Stimulated activated memory B cell treated with anti-CD40 and anti-IgM and Interleukin-4, amounts not matched to agents 10 μg/mL and 1 μg/mL and 100 μg/mL, for 72 hours (primary cell): ENCODE results near the gene MCTP2.

ENCODE experiments used
- ATAC-seq: fragments of 150-1000 bp; cut with Tn5 transposase; 2 replicates; pipeline ENCODE4 v1.10.0; 2021
- H3K27ac Mint-ChIP-seq: one replicate; pipeline ENCODE4 v1.8.0; 2022; ENCODE audit warnings: mild to moderate bottlenecking, mixed read lengths
- H3K27me3 Mint-ChIP-seq: one replicate; pipeline ENCODE4 v1.8.0; 2022; ENCODE audit warnings: mixed read lengths
- H3K36me3 Mint-ChIP-seq: one replicate; pipeline ENCODE4 v1.8.0; 2022; ENCODE audit warnings: mixed read lengths
- H3K4me1 Mint-ChIP-seq: one replicate; pipeline ENCODE4 v1.8.0; 2022; ENCODE audit warnings: mixed read lengths
- H3K4me3 Mint-ChIP-seq: one replicate; pipeline ENCODE4 v1.8.0; 2022; ENCODE audit warnings: mild to moderate bottlenecking, moderate library complexity, mixed read lengths
- H3K9me3 Mint-ChIP-seq: one replicate; pipeline ENCODE4 v1.8.0; 2022; ENCODE audit warnings: mixed read lengths

Gene MCTP2

GRCh38 chr15:94265982-94266381 lies 34.6 kb downstream of the MCTP2 start:
- peaks cover 40% of the 10 kb centered on the region for H3K4me1 Mint-ChIP-seq
- H3K4me3 Mint-ChIP-seq, result no peak overlapping the region
- no peaks in the 10 kb centered on the region for H3K27me3 Mint-ChIP-seq
- peaks cover 6% of the 10 kb centered on the region for H3K36me3 Mint-ChIP-seq
- H3K27ac Mint-ChIP-seq, result no peak overlapping the region
- ATAC-seq, result no peak
- no peaks in the 10 kb centered on the region for H3K9me3 Mint-ChIP-seq

GRCh38 chr15:94266789-94267188 lies 35.4 kb downstream of the MCTP2 start:
- Mint-ChIP-seq H3K4me1 (peaks cover 36% of the 10 kb centered on the region), H3K9me3 (no peaks in the 10 kb centered on the region), H3K27ac (no peak overlapping the region)

GRCh38 chr15:94269954-94270353 lies 38.6 kb downstream of the MCTP2 start:
- no peak overlapping the region for H3K4me3 Mint-ChIP-seq
- no peak for ATAC-seq
- peaks cover 17% of the 10 kb centered on the region for H3K4me1 Mint-ChIP-seq

More at GRCh38 chr15:94266789-94267188, 35.4 kb downstream of the MCTP2 start:
- no peak for ATAC-seq
- no peak overlapping the region for H3K4me3 Mint-ChIP-seq
- peaks cover 6% of the 10 kb centered on the region for H3K36me3 Mint-ChIP-seq
- no peaks in the 10 kb centered on the region for H3K27me3 Mint-ChIP-seq

GRCh38 chr15:94270570-94270969 lies 39.2 kb downstream of the MCTP2 start:
- H3K4me1 Mint-ChIP-seq, result peaks cover 17% of the 10 kb centered on the region
- no peak overlapping the region for H3K4me3 Mint-ChIP-seq
- H3K27me3 Mint-ChIP-seq, result no peaks in the 10 kb centered on the region
- H3K36me3 Mint-ChIP-seq, result peaks cover 6% of the 10 kb centered on the region
- ATAC-seq, result peak; percentile 72
- no peaks in the 10 kb centered on the region for H3K9me3 Mint-ChIP-seq
- no peak overlapping the region for H3K27ac Mint-ChIP-seq

More at GRCh38 chr15:94269954-94270353, 38.6 kb downstream of the MCTP2 start:
- Mint-ChIP-seq H3K36me3 (peaks cover 6% of the 10 kb centered on the region), H3K27ac (no peak overlapping the region), H3K27me3 (no peaks in the 10 kb centered on the region), H3K9me3 (no peaks in the 10 kb centered on the region)

- Mint-ChIP-seq H3K4me3 (no peak overlapping the region), H3K36me3 (peaks cover 6% of the 10 kb centered on the region), H3K9me3 (no peaks in the 10 kb centered on the region), H3K4me1 (peaks cover 8% of the 10 kb centered on the region), H3K27ac (no peak overlapping the region), H3K27me3 (no peaks in the 10 kb centered on the region)
- ATAC-seq, result peak; percentile 77
These were observed 41.0 kb downstream of the MCTP2 start for GRCh38 chr15:94272251-94272898.

- H3K4me1 Mint-ChIP-seq, result peaks cover 15% of the 10 kb centered on the region
- no peaks in the 10 kb centered on the region for H3K27me3 Mint-ChIP-seq
- no peak for ATAC-seq
- H3K27ac Mint-ChIP-seq, result no peak overlapping the region
- no peaks in the 10 kb centered on the region for H3K36me3 Mint-ChIP-seq
- no peak overlapping the region for H3K4me3 Mint-ChIP-seq
- H3K9me3 Mint-ChIP-seq, result no peaks in the 10 kb centered on the region
These were observed 42.5 kb downstream of the MCTP2 start for GRCh38 chr15:94273826-94274225.

- no peak overlapping the region for H3K27ac Mint-ChIP-seq
- no peaks in the 10 kb centered on the region for H3K36me3 Mint-ChIP-seq
- ATAC-seq, result no peak
- H3K4me3 Mint-ChIP-seq, result no peak overlapping the region
- H3K9me3 Mint-ChIP-seq, result no peaks in the 10 kb centered on the region
- peaks cover 24% of the 10 kb centered on the region for H3K4me1 Mint-ChIP-seq
- no peaks in the 10 kb centered on the region for H3K27me3 Mint-ChIP-seq
These were observed 43.4 kb downstream of the MCTP2 start for GRCh38 chr15:94274745-94275144.

GRCh38 chr15:94277485-94277884 lies 46.1 kb downstream of the MCTP2 start:
- Mint-ChIP-seq H3K9me3 (no peaks in the 10 kb centered on the region), H3K27ac (no peak overlapping the region), H3K4me3 (no peak overlapping the region), H3K27me3 (no peaks in the 10 kb centered on the region), H3K36me3 (peaks cover 24% of the 10 kb centered on the region), H3K4me1 (peaks cover 46% of the 10 kb centered on the region)
- ATAC-seq, result no peak

- ATAC-seq, result no peak
- Mint-ChIP-seq H3K27ac (peak overlapping the region; percentile 73), H3K4me3 (no peak overlapping the region), H3K36me3 (peaks cover 26% of the 10 kb centered on the region), H3K4me1 (peaks cover 52% of the 10 kb centered on the region), H3K27me3 (no peaks in the 10 kb centered on the region), H3K9me3 (no peaks in the 10 kb centered on the region)
These were observed 48.4 kb downstream of the MCTP2 start for GRCh38 chr15:94279736-94280135.

GRCh38 chr15:94280301-94280700 lies 48.9 kb downstream of the MCTP2 start:
- peak overlapping the region; percentile 73 for H3K27ac Mint-ChIP-seq
- no peak for ATAC-seq
- peak overlapping the region; percentile 60 for H3K4me3 Mint-ChIP-seq
- H3K27me3 Mint-ChIP-seq, result no peaks in the 10 kb centered on the region
- H3K4me1 Mint-ChIP-seq, result peaks cover 52% of the 10 kb centered on the region
- H3K36me3 Mint-ChIP-seq, result peaks cover 26% of the 10 kb centered on the region
- no peaks in the 10 kb centered on the region for H3K9me3 Mint-ChIP-seq

- Mint-ChIP-seq H3K4me3 (no peak overlapping the region), H3K27me3 (no peaks in the 10 kb centered on the region), H3K36me3 (peaks cover 26% of the 10 kb centered on the region), H3K9me3 (no peaks in the 10 kb centered on the region), H3K4me1 (peaks cover 69% of the 10 kb centered on the region), H3K27ac (peak overlapping the region; percentile 51)
- ATAC-seq, result no peak
These were observed 51.2 kb downstream of the MCTP2 start for GRCh38 chr15:94282269-94283250.

GRCh38 chr15:94286583-94286982 lies 55.2 kb downstream of the MCTP2 start:
- no peak for ATAC-seq
- Mint-ChIP-seq H3K36me3 (peaks cover 11% of the 10 kb centered on the region), H3K27ac (peak overlapping the region; percentile 83), H3K9me3 (no peaks in the 10 kb centered on the region), H3K4me3 (no peak overlapping the region), H3K27me3 (no peaks in the 10 kb centered on the region), H3K4me1 (peaks cover 60% of the 10 kb centered on the region)

GRCh38 chr15:94287794-94288246 lies 56.5 kb downstream of the MCTP2 start:
- H3K4me3 Mint-ChIP-seq, result peak overlapping the region; percentile 81
- no peaks in the 10 kb centered on the region for H3K36me3 Mint-ChIP-seq
- H3K9me3 Mint-ChIP-seq, result no peaks in the 10 kb centered on the region
- H3K27ac Mint-ChIP-seq, result peak overlapping the region; percentile 83
- ATAC-seq, result peak; percentile 99
- peaks cover 59% of the 10 kb centered on the region for H3K4me1 Mint-ChIP-seq
- H3K27me3 Mint-ChIP-seq, result no peaks in the 10 kb centered on the region

- Mint-ChIP-seq H3K27me3 (no peaks in the 10 kb centered on the region), H3K4me3 (no peak overlapping the region), H3K27ac (no peak overlapping the region), H3K9me3 (no peaks in the 10 kb centered on the region), H3K36me3 (no peaks in the 10 kb centered on the region), H3K4me1 (peaks cover 58% of the 10 kb centered on the region)
- no peak for ATAC-seq
These were observed 59.4 kb downstream of the MCTP2 start for GRCh38 chr15:94290730-94291129.
